Endothelial cell of umbilical vein (primary cell): Measurements from ENCODE around the gene INTS6. TPM values are rescaled to one million over a fixed set of nuclear protein-coding genes. Genes with fewer than 3 reads are reported as not detected.

Experiments
- BruUV-seq: library from RNA; stranded (reverse); fragments of 400-500 nt; replicated peaks from 2 replicates; lab custom pipeline; 2021; lab: Mats Ljungman, UMichigan
- CTCF ChIA-PET: fragments of 300-600, 350-600 bp; sonication (Branson Sonifier 250); formaldehyde crosslinking; loops from one replicate; lab custom pipeline; 2021; ENCODE audit warnings: antibody characterized with exemption, inconsistent platforms; lab: Charles Lee
- POLR2A ChIA-PET: fragments of 300-600, 350-600 bp; sonication (Branson Sonifier 250); formaldehyde crosslinking; loops from one replicate; lab custom pipeline; 2021; ENCODE audit warnings: antibody characterized with exemption, inconsistent platforms; lab: Charles Lee
- DNase-seq: peaks from one replicate; pipeline ENCODE4 v3.0.0-alpha.2; 2011; ENCODE audit warnings: low read depth, low spot score
- FAIRE-seq: peaks from 2 replicates; lab custom pipeline; 2011; peaks lifted over from hg19 to GRCh38; lab: Jason Lieb, UNC
- H2AFZ ChIP-seq: 2 replicates; pipeline ENCODE4 v1.6.0; 2012; ENCODE audit warnings: low read depth, low read length, control low read depth, inconsistent platforms
- H3K27ac ChIP-seq: 2 replicates; pipeline ENCODE4 v1.5.1; 2011; ENCODE audit warnings: low read depth, mild to moderate bottlenecking, control low read depth, low read length, moderate library complexity; ENCODE audit not compliant: insufficient read depth
- H3K27me3 ChIP-seq, 2 experiments: 2 replicates each; pipeline versions ENCODE4 v1.6.0 to v1.6.1; 2011; ENCODE audit warnings: low read length in 2 of 2, mixed read lengths in 1 of 2; ENCODE audit not compliant: control insufficient read depth in 2 of 2, insufficient read depth in 2 of 2
- H3K36me3 ChIP-seq, 2 experiments: 2 replicates in 1 of 2; 3 replicates in 1 of 2; pipeline ENCODE4 v1.5.1; 2011; ENCODE audit warnings: low read length in 2 of 2, mild to moderate bottlenecking in 1 of 2, moderate library complexity in 1 of 2; ENCODE audit not compliant: control insufficient read depth in 2 of 2, insufficient read depth in 2 of 2; ENCODE audit errors: extremely low read depth in 1 of 2
- H3K4me1 ChIP-seq: 3 replicates; pipeline ENCODE4 v1.5.1; 2011; ENCODE audit warnings: mild to moderate bottlenecking, low read length; ENCODE audit not compliant: control insufficient read depth, insufficient read depth; ENCODE audit errors: extremely low read depth
- H3K4me2 ChIP-seq: 2 replicates; pipeline ENCODE4 v1.6.1; 2011; ENCODE audit warnings: low read length, control low read depth, mixed read lengths; ENCODE audit not compliant: insufficient read depth
- H3K4me3 ChIP-seq, 3 experiments: fragments of 200-600 bp in 1 of 3; sonication (generic), shearing (Covaris generic) in 1 of 3; replicated peaks in 1 of 3; 2 replicates each; pipeline ENCODE4 v1.5.1; 2011 to 2016; ENCODE audit warnings: control low read depth in 3 of 3, low read length in 3 of 3, mild to moderate bottlenecking in 2 of 3, inconsistent platforms in 1 of 3, low read depth in 1 of 3, moderate library complexity in 1 of 3; ENCODE audit not compliant: insufficient read depth in 1 of 3
- H3K79me2 ChIP-seq: 2 replicates; pipeline ENCODE4 v1.6.0; 2012; ENCODE audit warnings: low read length, inconsistent platforms; ENCODE audit not compliant: control insufficient read depth, insufficient read depth
- H3K9ac ChIP-seq: replicated peaks from 2 replicates; pipeline ENCODE3; 2011; ENCODE audit warnings: low read length, control low read depth; ENCODE audit not compliant: insufficient read depth; ENCODE audit errors: extremely low read depth
- H3K9me1 ChIP-seq: replicated peaks from 3 replicates; pipeline ENCODE4 v1.6.0; 2011; ENCODE audit warnings: mild to moderate bottlenecking, low read length; ENCODE audit not compliant: control insufficient read depth, insufficient read depth; ENCODE audit errors: extremely low read depth
- H3K9me3 ChIP-seq: replicated peaks from 2 replicates; pipeline ENCODE4 v1.5.1; 2012; ENCODE audit warnings: low read length, inconsistent platforms; ENCODE audit not compliant: control insufficient read depth, insufficient read depth
- H4K20me1 ChIP-seq: replicated peaks from 2 replicates; pipeline ENCODE3; 2011; ENCODE audit warnings: mild to moderate bottlenecking, low read length; ENCODE audit not compliant: control insufficient read depth, insufficient read depth; ENCODE audit errors: extremely low read depth
- EZH2 ChIP-seq: IDR thresholded peaks from 2 replicates; pipeline ENCODE4 v1.6.1; 2012; ENCODE audit warnings: borderline replicate concordance, low read depth, mild to moderate bottlenecking, moderate library complexity, low read length, inconsistent platforms; ENCODE audit not compliant: severe bottlenecking
- FOS ChIP-seq: IDR thresholded peaks from 2 replicates; pipeline ENCODE4 v1.6.1; 2011; ENCODE audit warnings: mild to moderate bottlenecking, low read length, moderate library complexity, borderline replicate concordance; ENCODE audit not compliant: insufficient read depth
- GATA2 ChIP-seq: IDR thresholded peaks from 2 replicates; pipeline ENCODE4 v1.7.0; 2011; ENCODE audit warnings: low read depth, mild to moderate bottlenecking, moderate library complexity, mixed read lengths, low read length; ENCODE audit not compliant: insufficient read length, insufficient read depth
- JUN ChIP-seq: IDR thresholded peaks from 2 replicates; pipeline ENCODE4 v1.6.1; 2011; ENCODE audit warnings: borderline replicate concordance, low read depth; ENCODE audit not compliant: insufficient read length, insufficient read depth
- MYC ChIP-seq: IDR thresholded peaks from one replicate; pipeline ENCODE4 v1.6.1; 2011; ENCODE audit warnings: mild to moderate bottlenecking, low read depth, low read length
- POLR2A ChIP-seq: IDR thresholded peaks from 2 replicates; pipeline ENCODE4 v1.6.1; 2012; ENCODE audit warnings: low read depth, mild to moderate bottlenecking, control low read depth, low read length
- dilution Hi-C: fragments of 300-500 bp; cut with MboI; formaldehyde crosslinking; loops from one replicate; pipeline ENCODE4 v1.15.0; 2019; ENCODE audit warnings: low sequenced_read_pairs; ENCODE audit not compliant: extremely low pct_ligation_motif_present
- intact Hi-C: fragments of 100-400 bp; cut with micrococcal nuclease; formaldehyde crosslinking; loops from one replicate; pipeline ENCODE4 v1.10.0; 2022
- polyA plus RNA-seq, 4 experiments: library from polyadenylated mRNA; depleted of rRNA in 3 of 4; stranded (reverse) in 3 of 4; unstranded in 1 of 4; fragments of >200 nt; gene quantifications; 2 replicates each; pipeline versions ENCODE4 v1.2.1 to v1.2.3, GENCODE V29; 2011 to 2012; ENCODE audit warnings: missing spikeins in 1 of 4
- total RNA-seq: library from RNA; stranded (reverse); gene quantifications from 2 replicates; pipeline ENCODE4 v1.2.3, GENCODE V29; 2021
- TF ChIP-seq, protein P1 (sequence below): IDR thresholded peaks from 2 replicates; pipeline ENCODE4 v1.6.1; 2011; ENCODE audit not compliant: insufficient read depth, insufficient read length

The INTS6 gene
- total and polyA plus RNA-seq, 2 donors (not counting 3 experiments of a cell fraction or from before 2014, with no cell fraction given) = 9.5 to 45.4 TPM

DNA sequence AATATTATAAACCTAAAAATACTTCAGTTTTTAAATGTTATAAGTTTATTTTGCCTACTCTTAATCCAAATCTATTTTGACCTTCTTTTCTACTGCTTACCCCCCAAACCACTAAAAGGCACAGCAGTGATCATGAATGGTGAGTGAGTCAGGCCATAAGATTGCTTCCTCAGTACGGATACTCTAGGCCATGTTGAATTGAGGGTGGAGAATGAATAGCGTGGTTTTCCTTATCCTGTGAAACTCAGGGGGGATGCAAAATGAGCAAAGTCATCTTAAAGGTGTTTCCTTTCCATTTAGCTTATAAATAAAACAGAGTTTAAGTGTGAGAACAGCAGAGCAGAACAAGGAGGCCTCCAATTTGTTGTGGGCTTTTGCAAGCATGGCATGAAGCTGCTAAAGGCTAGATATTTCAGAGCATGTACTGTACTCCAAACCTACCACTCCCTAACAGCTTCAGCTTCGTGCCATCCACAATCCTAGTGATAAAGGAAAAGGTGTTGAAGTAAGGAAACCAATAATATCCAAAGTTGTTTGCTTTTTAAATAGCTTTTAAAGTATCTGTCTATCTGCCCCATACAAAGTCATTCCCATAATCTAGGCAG, 88.3 kb downstream of the INTS6 start:
- no peak overlapping the region for H3K4me3 ChIP-seq
- ChIA-PET CTCF (interaction anchor here (0.7 to 1.1 kb wide), 3 partner anchors 28 to 239 kb away, joined by 3 to 9 read pairs (median 3); no protein-coding TSS in a partner anchor), POLR2A (no interaction called here)
- H3K27ac ChIP-seq = no peak overlapping the region
- intact Hi-C loops = no loop called here
- H4K20me1 ChIP-seq = no peaks in the 10 kb centered on the region
- H3K9me1 ChIP-seq = no peaks in the 10 kb centered on the region
- H2AFZ ChIP-seq = no peak overlapping the region
- TF ChIP-seq POLR2A = no peak
- TF ChIP-seq JUN = peak; percentile 55
- peak; percentile 86 for TF ChIP-seq FOS
- TF ChIP-seq GATA2 = peak; percentile 35
- TF ChIP-seq, protein P1, sequence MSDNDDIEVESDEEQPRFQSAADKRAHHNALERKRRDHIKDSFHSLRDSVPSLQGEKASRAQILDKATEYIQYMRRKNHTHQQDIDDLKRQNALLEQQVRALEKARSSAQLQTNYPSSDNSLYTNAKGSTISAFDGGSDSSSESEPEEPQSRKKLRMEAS = no peak
- H3K79me2 ChIP-seq = no peaks in the 10 kb centered on the region
- peaks cover 2 to 9% of the 10 kb centered on the region in 2 experiments for H3K36me3 ChIP-seq
- FAIRE-seq (peak; percentile 56), DNase-seq (peak; percentile 82)
- peak overlapping the region; percentile 30 for H3K4me2 ChIP-seq
- no peak overlapping the region for H3K9ac ChIP-seq
- peaks cover 12% of the 10 kb centered on the region for H3K4me1 ChIP-seq
- BruUV-seq = no TSS peak
- dilution Hi-C loops = no loop called here
- no peaks in the 10 kb centered on the region for H3K27me3 ChIP-seq
- no peaks in the 10 kb centered on the region for H3K9me3 ChIP-seq

DNA sequence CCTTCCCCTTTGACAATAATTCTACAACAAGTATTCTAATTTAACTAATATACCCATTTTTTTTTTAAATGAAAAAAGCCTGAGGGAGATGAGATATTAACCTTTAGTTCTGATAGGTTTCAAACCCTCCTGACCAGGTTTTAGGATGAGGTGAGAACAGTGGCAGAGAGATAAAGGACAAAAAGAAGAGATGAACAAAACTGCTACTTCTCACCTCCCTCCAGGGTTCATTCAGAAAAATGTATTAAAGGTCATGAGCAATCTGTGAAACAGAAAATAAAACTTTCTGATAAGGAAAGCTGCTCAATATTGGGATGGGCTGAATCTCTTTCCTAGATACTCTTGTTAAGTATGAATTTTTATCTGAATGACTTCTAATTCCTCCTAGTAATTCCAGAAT, 89.2 kb downstream of the INTS6 start:
- ChIA-PET CTCF (no interaction called here), POLR2A (no interaction called here)
- H3K79me2 ChIP-seq = no peaks in the 10 kb centered on the region
- H3K9me1 ChIP-seq = no peaks in the 10 kb centered on the region
- dilution Hi-C loops = no loop called here
- H3K36me3 ChIP-seq = peaks cover 2 to 9% of the 10 kb centered on the region in 2 experiments
- H3K27ac ChIP-seq = no peak overlapping the region
- H4K20me1 ChIP-seq = no peaks in the 10 kb centered on the region
- BruUV-seq = no TSS peak
- H3K4me2 ChIP-seq = no peak overlapping the region
- no peak for DNase-seq
- H3K9ac ChIP-seq = no peak overlapping the region
- no peak overlapping the region for H3K4me3 ChIP-seq
- no peak for FAIRE-seq
- peaks cover 12% of the 10 kb centered on the region for H3K4me1 ChIP-seq
- intact Hi-C loops = no loop called here
- no peaks in the 10 kb centered on the region for H3K9me3 ChIP-seq
- no peak for TF ChIP-seq JUN
- TF ChIP-seq, protein P1 = no peak
- TF ChIP-seq EZH2 = no peak
- TF ChIP-seq MYC = no peak
- no peak overlapping the region for H2AFZ ChIP-seq
- H3K27me3 ChIP-seq = no peaks in the 10 kb centered on the region
